Activated CD4-positive, CD25-positive, alpha-beta regulatory T cell treated with anti-CD3 and anti-CD28 coated beads, Interleukin-2, amount 50 U/mL, for 72 hours (primary cell): ENCODE results near the gene UBL4A.
A peak's percentile ranks its signal among the peaks of the same experiment; 100 is the strongest.

ENCODE experiments used
- DNase-seq: peaks from one replicate; pipeline ENCODE4 v3.0.0; 2021

Gene UBL4A

DNA sequence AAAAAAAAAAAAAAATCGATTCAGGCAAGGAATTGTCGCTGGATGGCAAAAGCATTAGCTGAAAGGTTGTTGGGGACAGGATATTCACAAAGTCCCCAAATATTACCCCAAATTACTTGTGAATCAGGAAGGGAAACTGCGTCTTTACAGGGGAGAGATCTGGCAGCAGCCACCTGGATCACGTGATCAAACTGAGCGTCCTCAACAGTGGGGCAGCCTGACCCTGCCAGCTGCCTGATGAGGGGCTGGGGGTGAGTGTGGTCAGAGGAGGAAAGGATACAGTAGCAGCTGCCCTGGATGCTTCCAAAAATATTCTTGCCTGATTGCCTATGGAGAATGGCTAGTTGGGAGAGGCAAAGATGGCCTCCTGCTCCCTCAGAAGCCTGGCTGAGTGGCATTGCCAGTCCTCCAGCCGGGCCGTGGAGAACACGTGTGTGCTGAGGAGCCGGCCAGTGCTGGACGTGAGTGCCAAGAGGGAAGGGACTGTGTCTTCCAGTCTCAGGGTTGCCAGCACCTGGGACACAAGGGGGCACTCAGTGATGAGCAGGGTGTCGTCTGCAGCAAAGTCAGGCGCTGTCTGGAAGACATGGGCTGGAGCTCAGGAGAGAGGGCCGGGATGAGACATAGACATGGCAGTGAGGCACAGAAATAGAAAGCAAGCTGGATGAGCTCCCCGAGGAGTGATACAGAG lies 4.4 kb downstream of the UBL4A start:
- no peak for DNase-seq

GRCh38 chrX:154481195-154481594 lies 5.2 kb downstream of the UBL4A start:
- no peak for DNase-seq

GRCh38 chrX:154478728-154479622 lies 7.4 kb downstream of the UBL4A start, which contains the start of gene LAGE3:
Gene LAGE3 (minus strand): TSS chrX:154479281. CDS start chrX:154478915, 366 bp downstream.
- DNase-seq, result peak; percentile 97

DNA sequence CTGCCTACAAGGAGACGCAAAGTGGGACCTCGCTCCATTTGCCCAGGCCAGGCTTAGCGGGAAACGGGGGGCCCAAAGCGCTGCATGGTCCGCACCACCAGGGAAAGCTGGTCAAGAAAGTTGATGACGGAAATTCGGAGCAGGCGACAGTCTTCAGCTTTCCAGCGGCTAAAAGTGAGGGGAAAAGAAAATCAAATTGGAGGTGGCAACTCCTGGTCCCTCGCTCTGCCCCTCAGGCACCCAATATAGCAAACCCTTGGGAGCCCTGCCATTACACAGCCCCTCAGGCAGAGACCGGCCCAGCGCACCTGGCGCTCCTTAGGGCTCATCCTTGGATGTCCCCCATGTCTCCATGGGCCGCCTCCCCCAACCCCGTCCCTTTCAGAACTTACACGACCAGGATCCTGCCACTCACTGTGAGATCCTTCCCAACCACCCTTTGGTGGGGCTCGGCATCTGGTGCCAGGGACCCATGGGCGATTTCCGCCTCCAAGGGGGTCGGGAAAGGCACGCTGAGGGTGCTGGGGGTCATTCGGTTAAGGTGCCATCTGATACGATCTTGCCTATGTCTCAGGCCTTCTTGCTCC lies 8.4 kb downstream of the UBL4A start:
- DNase-seq, result no peak

DNA sequence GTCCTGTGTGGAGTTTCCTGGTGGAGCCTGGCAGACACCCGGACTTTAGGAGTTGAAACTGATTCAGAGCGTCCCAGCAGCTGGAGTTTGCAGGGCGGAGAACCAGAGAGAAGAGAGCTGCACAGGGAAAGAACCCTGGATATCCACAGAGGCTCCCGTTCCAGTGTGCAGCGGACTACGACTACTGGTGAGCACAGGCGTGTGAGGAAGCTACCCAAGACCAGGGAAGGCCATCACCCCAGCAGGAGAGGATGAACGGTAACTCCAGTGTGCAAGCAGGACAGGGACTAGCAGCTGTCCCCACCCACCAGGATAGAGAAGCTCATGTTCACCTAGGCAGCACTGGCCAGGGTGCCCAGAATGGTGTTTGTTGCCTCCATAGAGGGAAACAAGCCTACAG lies 9.6 kb downstream of the UBL4A start:
- DNase-seq, result no peak

DNA sequence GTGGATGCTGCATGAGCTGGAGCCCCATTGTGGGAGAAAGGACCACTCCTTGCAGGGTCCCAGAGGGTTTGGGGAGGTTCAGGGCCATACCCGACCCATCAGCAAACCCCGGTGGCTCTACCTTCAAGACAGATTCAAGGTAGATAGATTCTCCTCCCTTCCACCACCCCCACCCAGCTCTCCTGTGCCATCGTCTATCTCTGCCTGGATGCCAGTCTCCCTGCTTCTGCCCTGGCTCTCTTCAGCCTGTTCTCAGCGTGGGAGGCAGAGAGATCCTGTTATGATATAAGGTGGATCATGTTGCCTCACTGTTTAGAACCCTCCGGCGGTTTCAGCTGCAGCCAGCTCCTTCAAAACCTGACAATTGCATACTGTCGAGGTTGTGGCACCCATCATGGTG lies 12.7 kb downstream of the UBL4A start:
- DNase-seq, result no peak

DNA sequence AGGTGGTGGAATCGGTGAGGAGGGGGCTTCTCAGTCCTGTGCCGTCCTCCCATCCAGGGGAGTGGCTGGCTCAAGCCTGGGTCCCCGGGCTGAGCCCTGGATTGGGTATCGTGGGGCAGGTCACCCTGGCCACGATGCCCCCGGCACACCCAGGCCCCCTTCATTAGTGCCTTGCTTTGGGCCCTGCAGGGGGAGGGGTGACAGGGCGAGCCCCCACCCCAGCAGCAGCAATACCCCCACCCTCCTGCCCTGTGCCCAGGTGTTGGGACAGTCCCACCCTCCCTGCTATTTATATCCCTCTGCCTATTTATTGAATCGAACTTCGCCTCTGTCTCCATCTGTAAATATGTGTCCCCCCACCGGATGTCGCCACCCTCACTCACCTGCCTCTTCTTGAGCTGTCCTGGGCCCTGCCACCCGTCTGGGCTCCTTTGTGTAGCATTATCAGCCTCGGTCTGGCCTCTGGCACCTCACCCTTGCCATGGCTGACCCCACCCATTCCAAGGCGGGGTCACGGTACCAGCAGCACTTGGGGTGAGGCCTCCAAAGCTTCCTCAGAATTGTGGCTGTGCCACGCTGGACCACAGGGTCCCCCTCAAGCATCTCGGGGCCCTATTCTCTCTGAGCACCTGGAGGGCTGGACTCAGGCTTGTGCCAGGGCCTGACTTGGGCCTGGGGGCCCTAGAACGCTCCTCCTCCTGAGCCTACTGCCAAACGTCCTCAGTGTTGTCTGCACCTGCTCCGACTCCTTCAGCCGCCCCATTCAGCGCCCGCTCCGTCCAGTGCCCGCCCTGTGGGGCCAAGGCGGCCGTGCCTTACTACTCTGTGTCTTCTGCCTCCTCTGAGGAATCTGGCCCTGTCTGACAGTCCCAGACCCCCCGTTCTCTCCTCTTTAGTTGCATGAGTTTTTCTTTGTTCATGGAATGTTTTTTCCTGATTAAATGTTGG lies 13.5 kb downstream of the UBL4A start:
- DNase-seq, result no peak

DNA sequence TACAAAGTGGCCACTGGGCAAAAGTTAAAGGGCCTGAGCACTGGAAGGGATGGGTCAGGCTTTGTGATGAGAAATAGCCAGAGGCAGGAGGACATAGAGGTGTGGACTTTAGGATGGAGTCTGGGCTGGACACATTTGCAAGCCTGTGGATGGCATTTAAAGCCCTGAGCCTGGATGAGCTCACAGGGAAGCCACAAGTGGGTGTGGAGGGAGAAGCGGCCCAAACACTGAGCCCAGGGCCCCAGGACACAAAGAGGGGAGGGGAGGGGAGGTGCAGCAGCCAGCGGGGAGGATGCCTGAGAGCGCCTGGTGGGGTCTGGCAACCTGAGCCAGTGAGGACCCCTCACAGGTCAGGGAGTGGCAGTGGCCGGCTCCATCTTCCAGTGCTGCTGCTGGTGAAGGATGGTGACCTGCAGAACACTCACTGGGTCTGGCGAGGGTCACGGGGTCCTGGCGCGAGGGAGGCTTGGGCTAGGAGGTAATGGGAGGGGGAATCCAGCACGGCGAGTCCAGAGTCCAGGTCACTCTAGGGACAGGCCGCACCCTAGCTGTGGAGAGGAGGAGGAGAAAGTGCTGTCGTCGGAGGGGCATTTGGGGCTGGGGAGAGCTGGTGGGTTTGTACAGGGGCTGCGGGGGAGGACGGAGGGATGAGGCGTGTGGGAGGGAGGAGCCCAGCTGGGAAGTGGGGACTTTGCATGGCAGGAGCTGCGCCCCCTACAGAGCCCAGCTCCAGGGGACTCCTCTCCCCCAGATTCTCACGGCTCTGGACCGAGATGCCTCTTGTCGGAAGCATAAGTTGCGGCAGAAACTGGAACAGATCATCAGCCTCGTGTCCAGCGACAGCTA lies 14.4 kb downstream of the UBL4A start:
- DNase-seq, result no peak

- no peak for DNase-seq
Measured at GRCh38 chrX:154470914-154471568, 15.4 kb downstream of the UBL4A start.

- no peak for DNase-seq
Measured at GRCh38 chrX:154470434-154470833, 16.0 kb downstream of the UBL4A start.

GRCh38 chrX:154469880-154470279 lies 16.5 kb downstream of the UBL4A start:
- no peak for DNase-seq

GRCh38 chrX:154469114-154469513 lies 17.3 kb downstream of the UBL4A start:
- no peak for DNase-seq

DNA sequence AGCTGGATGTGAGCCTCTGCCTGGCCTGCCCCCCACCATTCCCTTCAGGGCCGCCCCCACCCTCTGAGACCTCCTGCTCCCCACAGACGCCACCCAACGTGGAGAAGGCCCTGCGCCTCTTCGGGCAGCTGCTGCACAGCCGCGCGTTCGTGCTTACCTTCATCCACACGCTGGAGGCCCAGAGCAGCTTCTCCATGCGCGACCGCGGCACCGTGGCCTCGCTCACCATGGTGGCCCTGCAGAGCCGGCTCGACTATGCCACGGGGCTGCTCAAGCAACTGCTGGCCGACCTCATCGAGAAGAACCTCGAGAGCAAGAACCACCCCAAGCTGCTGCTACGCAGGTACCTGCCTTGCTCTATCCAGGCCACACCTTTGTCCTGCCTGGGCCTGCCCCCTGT lies 18.2 kb downstream of the UBL4A start:
- no peak for DNase-seq

DNA sequence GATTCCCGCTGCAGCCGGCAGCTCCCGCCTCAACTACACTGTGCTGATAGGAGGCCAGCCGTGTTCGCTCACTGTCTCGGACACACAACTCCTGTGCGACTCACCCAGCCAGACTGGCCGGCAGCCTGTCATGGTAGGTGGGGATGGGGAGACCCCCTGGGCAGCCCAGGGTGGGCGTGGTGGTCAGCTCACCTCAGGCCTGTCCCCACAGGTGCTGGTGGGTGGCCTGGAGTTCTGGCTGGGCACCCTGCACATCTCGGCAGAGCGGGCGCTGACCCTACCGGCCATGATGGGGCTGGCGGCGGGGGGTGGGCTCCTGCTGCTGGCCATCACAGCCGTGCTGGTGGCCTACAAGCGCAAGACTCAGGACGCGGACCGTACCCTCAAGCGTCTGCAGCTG lies 18.9 kb downstream of the UBL4A start:
- DNase-seq, result no peak

- no peak for DNase-seq
Measured at GRCh38 chrX:154466907-154467306, 19.5 kb downstream of the UBL4A start.

DNA sequence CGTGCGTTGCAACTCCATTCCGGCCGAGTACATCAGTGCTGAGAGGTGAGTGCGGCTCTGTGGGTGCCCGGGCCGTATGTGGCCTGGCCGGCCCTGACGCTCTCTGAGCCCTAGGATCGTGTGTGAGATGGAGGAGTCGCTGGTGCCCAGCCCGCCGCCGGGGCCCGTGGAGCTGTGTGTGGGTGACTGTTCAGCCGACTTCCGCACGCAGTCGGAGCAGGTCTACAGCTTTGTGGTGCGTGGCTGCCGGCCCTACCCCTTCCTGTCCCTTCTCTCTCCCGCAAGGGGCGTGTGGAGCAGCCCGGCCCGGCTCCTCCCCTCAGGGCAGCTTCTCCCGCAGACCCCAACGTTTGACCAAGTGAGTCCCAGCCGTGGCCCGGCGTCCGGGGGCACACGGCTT lies 20.4 kb downstream of the UBL4A start:
- DNase-seq, result no peak

DNA sequence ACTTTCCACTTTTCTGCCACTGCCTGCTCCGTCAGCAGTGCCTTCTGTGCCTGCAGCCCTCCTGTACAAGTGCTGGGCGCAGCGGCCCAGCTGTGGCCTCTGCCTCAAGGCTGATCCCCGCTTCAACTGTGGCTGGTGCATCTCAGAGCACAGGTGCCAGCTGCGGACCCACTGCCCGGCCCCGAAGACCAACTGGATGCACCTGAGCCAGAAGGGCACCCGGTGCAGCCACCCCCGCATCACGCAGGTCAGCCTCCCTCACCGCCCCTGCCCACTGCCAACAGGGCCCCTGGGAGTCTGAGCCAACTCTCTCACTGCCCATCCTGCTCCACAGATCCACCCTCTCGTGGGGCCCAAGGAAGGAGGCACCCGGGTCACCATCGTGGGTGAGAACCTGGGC lies 20.8 kb downstream of the UBL4A start:
- no peak for DNase-seq

DNA sequence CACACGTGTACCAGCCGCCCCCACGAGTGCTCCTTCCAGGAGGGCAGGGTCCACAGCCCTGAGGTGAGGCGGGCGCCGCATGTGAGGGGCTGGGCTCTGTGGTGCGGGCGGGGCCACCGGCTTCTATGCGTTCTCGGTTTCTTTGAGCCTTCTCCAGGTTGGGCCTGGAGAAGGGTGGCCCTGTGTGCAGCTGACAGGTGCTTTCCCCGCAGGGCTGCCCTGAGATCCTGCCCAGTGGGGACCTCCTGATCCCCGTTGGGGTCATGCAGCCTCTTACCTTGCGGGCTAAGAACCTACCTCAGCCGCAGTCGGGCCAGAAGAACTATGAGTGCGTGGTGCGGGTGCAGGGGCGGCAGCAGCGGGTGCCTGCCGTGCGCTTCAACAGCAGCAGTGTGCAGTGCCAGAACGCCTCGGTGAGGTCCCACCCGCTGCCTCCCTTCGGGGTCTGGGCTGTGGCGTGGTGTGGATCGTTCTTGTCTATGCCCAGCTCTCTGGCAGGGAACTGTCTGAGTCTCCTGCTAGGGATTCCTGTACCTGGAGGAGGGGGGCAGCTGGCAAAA lies 21.5 kb downstream of the UBL4A start:
- DNase-seq, result no peak

DNA sequence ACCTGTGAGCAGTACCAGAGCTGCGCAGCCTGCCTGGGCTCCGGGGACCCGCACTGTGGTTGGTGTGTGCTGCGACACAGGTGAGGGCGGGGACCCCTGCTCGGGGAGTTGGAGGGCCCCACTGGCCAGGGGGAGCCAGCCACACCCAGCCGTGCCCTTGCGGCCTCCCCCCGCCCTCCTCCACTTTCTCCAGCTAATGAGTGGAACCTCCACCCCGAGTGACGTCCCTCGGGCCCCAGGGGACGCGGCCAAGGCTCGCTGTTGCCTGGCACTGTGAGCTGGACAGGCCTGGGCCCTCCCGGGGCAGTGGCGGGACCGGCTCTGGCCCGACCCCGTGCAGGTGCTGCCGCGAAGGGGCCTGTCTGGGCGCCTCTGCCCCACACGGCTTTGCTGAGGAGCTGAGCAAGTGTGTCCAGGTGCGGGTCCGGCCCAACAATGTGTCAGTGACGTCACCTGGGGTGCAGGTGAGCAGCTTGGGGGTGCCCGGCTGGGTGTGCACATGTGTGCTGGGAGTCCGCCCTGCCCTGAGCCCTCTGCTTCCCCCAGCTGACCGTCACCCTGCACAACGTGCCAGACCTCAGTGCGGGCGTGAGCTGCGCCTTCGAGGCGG lies 22.7 kb downstream of the UBL4A start:
- DNase-seq, result no peak

DNA sequence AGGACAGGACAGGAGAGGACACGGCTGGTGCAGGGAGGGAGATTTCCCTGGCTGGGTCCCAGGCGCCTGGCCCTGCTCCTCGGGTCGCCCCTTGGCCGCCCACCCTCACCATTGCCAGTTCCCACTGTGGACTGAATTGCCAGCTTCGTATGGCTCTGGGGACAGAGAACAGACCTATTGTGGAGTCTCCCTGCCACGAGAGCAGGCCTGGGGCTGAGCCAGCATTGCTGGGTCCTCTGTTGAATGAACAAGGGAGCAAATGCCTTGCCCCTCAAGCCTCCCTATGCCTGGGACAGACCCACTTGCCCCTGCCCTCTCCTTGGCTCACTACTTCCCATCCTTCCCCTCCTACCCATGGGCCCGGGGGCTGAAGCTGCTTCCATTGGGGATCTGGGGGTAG lies 24.0 kb downstream of the UBL4A start:
- DNase-seq, result no peak
